Stimulated activated memory B cell treated with anti-CD40 and anti-IgM and Interleukin-4, amounts not matched to agents 10 μg/mL and 1 μg/mL and 100 μg/mL, for 72 hours (primary cell): ENCODE data around the gene PROC.

ENCODE experiments used
- ATAC-seq: fragments of 150-1000 bp; cut with Tn5 transposase; 2 replicates; pipeline ENCODE4 v1.10.0; 2021
- H3K27ac Mint-ChIP-seq: one replicate; pipeline ENCODE4 v1.8.0; 2022; ENCODE audit warnings: mild to moderate bottlenecking, mixed read lengths
- H3K27me3 Mint-ChIP-seq: one replicate; pipeline ENCODE4 v1.8.0; 2022; ENCODE audit warnings: mixed read lengths
- H3K36me3 Mint-ChIP-seq: one replicate; pipeline ENCODE4 v1.8.0; 2022; ENCODE audit warnings: mixed read lengths
- H3K4me1 Mint-ChIP-seq: one replicate; pipeline ENCODE4 v1.8.0; 2022; ENCODE audit warnings: mixed read lengths
- H3K4me3 Mint-ChIP-seq: one replicate; pipeline ENCODE4 v1.8.0; 2022; ENCODE audit warnings: mild to moderate bottlenecking, moderate library complexity, mixed read lengths
- H3K9me3 Mint-ChIP-seq: one replicate; pipeline ENCODE4 v1.8.0; 2022; ENCODE audit warnings: mixed read lengths

Gene PROC

GRCh38 chr2:127388423-127389164 lies 29.6 kb upstream of the PROC start:
- H3K27ac Mint-ChIP-seq, result peak overlapping the region; percentile 95
- H3K36me3 Mint-ChIP-seq, result peaks cover 35% of the 10 kb centered on the region
- H3K9me3 Mint-ChIP-seq, result peaks cover 3% of the 10 kb centered on the region
- peaks cover 78% of the 10 kb centered on the region for H3K4me1 Mint-ChIP-seq
- H3K4me3 Mint-ChIP-seq, result peak overlapping the region; percentile 90
- ATAC-seq, result peak; percentile 26
- H3K27me3 Mint-ChIP-seq, result no peaks in the 10 kb centered on the region

DNA sequence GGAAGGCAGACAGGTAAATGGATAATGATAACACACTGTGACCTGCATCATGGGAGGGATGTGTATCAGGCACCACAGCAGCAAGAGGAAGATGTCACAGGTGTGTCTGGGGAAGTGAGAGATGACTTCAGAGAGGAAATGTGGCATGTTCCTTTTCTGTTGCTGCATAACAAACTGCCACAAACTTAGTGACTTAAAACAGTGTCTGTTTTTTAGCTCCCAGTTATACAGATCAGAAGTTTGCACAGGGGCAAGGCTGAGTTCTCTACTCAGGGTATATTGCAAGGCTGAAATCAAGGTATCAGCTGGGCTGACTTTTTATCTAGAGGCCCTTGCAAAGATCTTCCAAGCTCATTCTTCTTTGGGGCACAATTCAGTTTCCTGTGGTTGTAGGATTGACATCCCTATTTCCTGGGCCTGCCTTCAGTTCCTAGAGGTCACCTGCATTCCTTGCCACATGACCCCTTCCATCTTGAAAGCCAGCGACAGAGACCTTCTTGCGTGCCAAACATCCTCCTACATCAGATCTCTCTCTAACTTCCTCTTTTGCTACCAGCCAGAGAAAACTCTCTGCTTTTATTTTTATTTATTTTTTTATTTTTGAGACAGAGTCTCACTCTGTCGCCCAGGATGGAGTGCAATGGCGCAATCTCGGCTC lies 28.3 kb upstream of the PROC start:
- ATAC-seq, result peak; percentile 35
- H3K36me3 Mint-ChIP-seq, result peaks cover 37% of the 10 kb centered on the region
- H3K27me3 Mint-ChIP-seq, result no peaks in the 10 kb centered on the region
- H3K4me3 Mint-ChIP-seq, result peak overlapping the region; percentile 65
- H3K27ac Mint-ChIP-seq, result peak overlapping the region; percentile 95
- peaks cover 69% of the 10 kb centered on the region for H3K4me1 Mint-ChIP-seq
- peaks cover 6% of the 10 kb centered on the region for H3K9me3 Mint-ChIP-seq

- H3K27me3 Mint-ChIP-seq, result no peaks in the 10 kb centered on the region
- H3K9me3 Mint-ChIP-seq, result peaks cover 6% of the 10 kb centered on the region
- H3K4me1 Mint-ChIP-seq, result peaks cover 48% of the 10 kb centered on the region
- peaks cover 32% of the 10 kb centered on the region for H3K36me3 Mint-ChIP-seq
- H3K27ac Mint-ChIP-seq, result peak overlapping the region; percentile 95
- no peak for ATAC-seq
- H3K4me3 Mint-ChIP-seq, result no peak overlapping the region
Measured at GRCh38 chr2:127392133-127392827, 25.9 kb upstream of the PROC start.

GRCh38 chr2:127392828-127393578 lies 25.2 kb upstream of the PROC start:
- H3K4me3 Mint-ChIP-seq, result no peak overlapping the region
- peaks cover 51% of the 10 kb centered on the region for H3K4me1 Mint-ChIP-seq
- peak overlapping the region; percentile 95 for H3K27ac Mint-ChIP-seq
- no peak for ATAC-seq
- H3K9me3 Mint-ChIP-seq, result peaks cover 6% of the 10 kb centered on the region
- H3K36me3 Mint-ChIP-seq, result peaks cover 32% of the 10 kb centered on the region
- no peaks in the 10 kb centered on the region for H3K27me3 Mint-ChIP-seq

- H3K36me3 Mint-ChIP-seq, result peaks cover 32% of the 10 kb centered on the region
- peaks cover 6% of the 10 kb centered on the region for H3K9me3 Mint-ChIP-seq
- H3K4me1 Mint-ChIP-seq, result peaks cover 39% of the 10 kb centered on the region
- H3K4me3 Mint-ChIP-seq, result no peak overlapping the region
- H3K27ac Mint-ChIP-seq, result peak overlapping the region; percentile 95
- H3K27me3 Mint-ChIP-seq, result no peaks in the 10 kb centered on the region
- no peak for ATAC-seq
Measured at GRCh38 chr2:127394492-127394891, 23.7 kb upstream of the PROC start.

DNA sequence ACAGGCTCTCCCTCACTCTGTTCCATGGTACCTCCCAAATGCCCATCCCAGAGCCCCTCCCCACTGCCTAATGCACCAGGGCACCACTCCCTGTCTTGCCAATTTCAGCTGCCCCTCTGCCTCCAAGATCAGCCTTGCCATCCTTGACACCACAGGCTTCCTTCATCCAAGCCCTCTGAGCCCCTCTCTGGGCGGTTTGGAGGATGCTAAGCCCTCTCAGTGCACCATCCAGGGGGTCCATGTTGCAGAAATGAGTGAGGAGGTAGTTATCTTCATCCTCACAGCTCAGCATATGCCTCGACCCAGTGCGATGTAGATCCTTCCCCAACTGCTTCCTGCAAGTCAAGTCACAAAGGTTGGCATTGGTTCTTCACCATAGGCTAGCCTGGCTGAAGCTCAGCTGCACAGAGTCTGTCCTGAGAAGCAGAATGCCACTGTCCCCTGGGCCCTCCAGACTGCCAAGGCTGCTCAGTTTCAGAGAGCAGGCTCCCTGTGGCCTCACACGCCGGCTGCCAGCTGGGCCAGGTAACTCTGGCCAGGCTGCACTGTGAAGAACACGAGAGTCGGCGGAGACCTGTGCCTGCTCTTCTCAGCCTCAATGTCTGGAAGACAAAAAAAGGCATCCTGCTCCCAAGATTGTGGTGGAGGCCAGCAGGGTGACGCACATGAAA lies 20.5 kb upstream of the PROC start:
- peaks cover 31% of the 10 kb centered on the region for H3K4me1 Mint-ChIP-seq
- ATAC-seq, result no peak
- H3K9me3 Mint-ChIP-seq, result peaks cover 3% of the 10 kb centered on the region
- H3K27me3 Mint-ChIP-seq, result no peaks in the 10 kb centered on the region
- H3K27ac Mint-ChIP-seq, result peak overlapping the region; percentile 37
- peaks cover 18% of the 10 kb centered on the region for H3K36me3 Mint-ChIP-seq
- no peak overlapping the region for H3K4me3 Mint-ChIP-seq

DNA sequence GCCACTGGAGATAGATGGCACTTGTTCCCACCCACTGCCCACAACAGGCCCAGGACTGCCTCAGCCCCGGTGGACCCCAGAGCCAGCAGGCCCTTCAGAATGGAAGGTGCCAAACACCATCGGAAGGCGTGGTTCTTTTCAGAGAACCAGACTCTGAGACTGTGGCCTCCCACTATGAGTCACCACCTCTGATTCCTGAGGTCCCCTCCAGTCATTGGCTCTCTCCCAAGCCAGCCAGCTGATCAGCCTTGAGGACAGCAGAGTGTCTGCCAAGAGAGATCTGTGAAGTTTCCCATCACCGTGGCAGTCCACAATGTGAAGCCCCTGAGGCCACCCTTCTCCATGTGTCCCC lies 20.0 kb upstream of the PROC start:
- H3K9me3 Mint-ChIP-seq, result peaks cover 3% of the 10 kb centered on the region
- peak overlapping the region; percentile 19 for H3K27ac Mint-ChIP-seq
- H3K4me3 Mint-ChIP-seq, result no peak overlapping the region
- no peaks in the 10 kb centered on the region for H3K27me3 Mint-ChIP-seq
- H3K4me1 Mint-ChIP-seq, result peaks cover 28% of the 10 kb centered on the region
- H3K36me3 Mint-ChIP-seq, result peaks cover 15% of the 10 kb centered on the region
- ATAC-seq, result peak; percentile 69

- H3K36me3 Mint-ChIP-seq, result no peaks in the 10 kb centered on the region
- H3K27me3 Mint-ChIP-seq, result no peaks in the 10 kb centered on the region
- ATAC-seq, result peak; percentile 9
- H3K27ac Mint-ChIP-seq, result no peak overlapping the region
- H3K4me3 Mint-ChIP-seq, result no peak overlapping the region
- peaks cover 40% of the 10 kb centered on the region for H3K4me1 Mint-ChIP-seq
- H3K9me3 Mint-ChIP-seq, result no peaks in the 10 kb centered on the region
Measured at GRCh38 chr2:127400533-127400896, 17.7 kb upstream of the PROC start.

DNA sequence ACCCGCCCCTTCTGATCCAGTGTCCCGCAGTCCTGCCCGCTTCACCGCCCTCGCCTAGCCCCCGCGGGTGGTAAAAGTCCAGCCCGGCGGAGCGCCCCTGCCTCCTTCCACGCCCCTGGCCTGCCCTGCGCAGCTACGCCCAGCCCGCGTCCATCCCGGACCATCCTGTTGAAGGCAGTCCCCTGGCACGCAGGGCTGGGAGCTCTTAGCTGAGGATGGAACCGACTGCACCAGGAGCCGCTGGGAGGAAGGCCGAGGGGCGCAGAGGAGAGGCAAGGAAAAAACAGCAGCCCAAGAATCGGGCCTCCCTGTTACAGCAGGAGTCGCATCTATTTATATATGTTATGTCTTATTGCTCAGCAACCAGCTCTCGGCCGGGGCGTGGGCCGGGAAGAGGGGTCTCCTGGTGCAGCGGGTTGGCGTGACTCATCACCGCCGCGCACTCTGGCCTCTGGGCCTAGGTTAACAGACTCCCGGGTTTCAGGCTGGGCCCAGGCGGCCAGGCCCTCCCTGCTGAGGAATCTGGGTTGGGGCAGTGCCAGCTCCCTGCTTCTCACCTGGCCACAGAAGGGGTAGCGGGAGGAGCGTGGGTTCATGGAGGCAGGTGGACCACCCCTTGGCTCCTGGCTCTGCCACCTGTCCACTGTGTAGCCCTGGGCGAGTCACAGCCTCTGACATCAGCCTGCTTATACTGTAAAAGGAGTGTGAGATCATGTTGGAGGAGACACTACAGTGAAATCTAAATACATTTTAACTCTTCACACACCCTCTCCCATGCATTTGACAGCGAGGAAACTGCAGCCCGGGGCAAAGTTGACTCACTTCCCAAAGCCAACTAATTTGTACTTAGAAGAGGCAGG lies 17.1 kb upstream of the PROC start:
- ATAC-seq, result peak; percentile 31
- H3K27me3 Mint-ChIP-seq, result no peaks in the 10 kb centered on the region
- no peaks in the 10 kb centered on the region for H3K9me3 Mint-ChIP-seq
- H3K27ac Mint-ChIP-seq, result no peak overlapping the region
- peaks cover 40% of the 10 kb centered on the region for H3K4me1 Mint-ChIP-seq
- no peaks in the 10 kb centered on the region for H3K36me3 Mint-ChIP-seq
- no peak overlapping the region for H3K4me3 Mint-ChIP-seq

DNA sequence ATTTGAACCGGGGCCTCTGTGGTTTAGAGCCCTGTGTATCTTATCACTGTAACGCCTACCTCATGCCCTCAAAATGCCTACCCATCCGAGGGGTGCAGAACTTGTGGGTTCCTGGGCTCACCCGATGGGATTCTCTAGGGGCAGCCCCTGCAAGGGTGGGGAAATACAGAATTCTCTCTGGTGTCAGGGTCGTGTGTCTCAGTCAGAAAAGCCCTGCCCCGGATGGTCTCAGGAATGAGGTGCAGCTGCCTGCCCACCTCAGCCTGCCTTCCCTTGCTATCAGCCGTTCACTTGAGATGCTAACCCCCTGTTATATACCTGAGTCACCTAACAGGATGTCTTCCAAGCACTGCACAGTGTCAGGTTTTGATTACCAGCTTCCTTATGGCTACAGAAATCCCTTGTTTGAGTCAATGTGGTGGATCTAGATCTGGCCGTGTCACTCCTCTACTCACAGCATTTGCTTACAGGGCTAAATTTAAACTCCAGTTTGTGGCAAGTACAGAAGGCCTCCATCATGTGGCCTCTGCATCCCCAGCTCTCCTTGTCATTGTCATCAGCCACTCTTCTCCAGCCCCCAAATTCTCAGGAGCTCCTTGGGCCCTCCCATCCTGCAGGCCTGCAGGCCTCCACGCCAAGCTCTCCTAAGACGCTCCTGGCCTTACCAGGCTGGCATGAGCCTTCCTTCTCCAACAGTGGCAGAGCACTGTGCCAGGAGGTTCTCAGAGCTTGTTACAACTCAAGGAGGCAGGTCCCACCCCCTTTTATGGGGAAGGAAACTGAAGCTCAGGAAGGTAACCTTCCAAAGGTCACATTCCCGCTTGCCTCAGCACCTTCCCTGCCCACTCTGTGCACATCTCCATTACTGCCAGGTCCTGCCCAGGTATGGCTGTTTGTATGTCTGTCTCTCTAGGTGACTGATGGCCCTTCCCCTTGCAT lies 16.2 kb upstream of the PROC start:
- peak overlapping the region; percentile 51 for H3K27ac Mint-ChIP-seq
- H3K4me1 Mint-ChIP-seq, result peaks cover 40% of the 10 kb centered on the region
- no peaks in the 10 kb centered on the region for H3K36me3 Mint-ChIP-seq
- H3K9me3 Mint-ChIP-seq, result no peaks in the 10 kb centered on the region
- H3K4me3 Mint-ChIP-seq, result no peak overlapping the region
- peak; percentile 56 for ATAC-seq
- no peaks in the 10 kb centered on the region for H3K27me3 Mint-ChIP-seq

GRCh38 chr2:127403460-127403859 lies 14.8 kb upstream of the PROC start:
- no peak for ATAC-seq

DNA sequence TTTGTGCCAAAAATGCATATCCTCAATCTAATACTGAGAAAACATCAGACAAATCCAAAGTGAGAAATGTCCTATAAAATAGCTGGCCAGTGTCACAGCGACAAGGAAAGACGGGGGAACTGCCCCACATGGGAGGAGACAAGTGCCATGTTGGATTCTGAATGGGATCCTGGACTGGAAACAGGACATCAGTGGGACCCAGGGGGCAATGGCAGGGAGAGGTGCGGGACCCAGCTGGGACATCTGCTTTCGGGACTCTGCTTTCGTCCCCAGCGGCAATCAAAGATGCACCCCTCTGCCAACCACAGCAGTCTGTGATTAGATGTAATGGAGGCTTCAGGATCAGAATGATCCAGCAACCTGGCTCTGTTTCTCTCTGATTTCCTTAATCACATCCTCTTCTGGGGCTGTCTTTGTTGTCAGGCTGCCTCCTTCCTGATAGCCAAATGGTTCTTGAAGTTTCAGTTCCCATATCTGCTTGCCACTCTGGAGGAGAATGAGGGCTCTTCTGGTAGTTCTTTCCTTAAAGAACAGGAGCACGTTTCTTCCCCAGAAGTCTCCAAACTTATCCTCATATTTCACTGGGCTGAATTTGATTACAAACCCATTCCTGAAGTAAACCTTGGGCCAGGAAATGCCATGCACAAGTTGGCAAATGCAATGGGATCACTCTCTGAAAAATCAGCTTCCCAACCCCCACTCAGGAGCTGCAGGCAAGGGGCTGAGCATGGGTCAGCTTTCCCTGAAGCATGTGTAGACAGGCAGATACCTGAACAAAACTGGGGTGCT lies 13.6 kb upstream of the PROC start:
- no peak overlapping the region for H3K27ac Mint-ChIP-seq
- H3K27me3 Mint-ChIP-seq, result no peaks in the 10 kb centered on the region
- peaks cover 33% of the 10 kb centered on the region for H3K4me1 Mint-ChIP-seq
- no peaks in the 10 kb centered on the region for H3K9me3 Mint-ChIP-seq
- no peak overlapping the region for H3K4me3 Mint-ChIP-seq
- no peak for ATAC-seq
- no peaks in the 10 kb centered on the region for H3K36me3 Mint-ChIP-seq

More at GRCh38 chr2:127403460-127403859, 14.8 kb upstream of the PROC start:
- peaks cover 33% of the 10 kb centered on the region for H3K4me1 Mint-ChIP-seq
- no peaks in the 10 kb centered on the region for H3K36me3 Mint-ChIP-seq
- no peaks in the 10 kb centered on the region for H3K27me3 Mint-ChIP-seq
- H3K4me3 Mint-ChIP-seq, result no peak overlapping the region
- no peak overlapping the region for H3K27ac Mint-ChIP-seq
- no peaks in the 10 kb centered on the region for H3K9me3 Mint-ChIP-seq

DNA sequence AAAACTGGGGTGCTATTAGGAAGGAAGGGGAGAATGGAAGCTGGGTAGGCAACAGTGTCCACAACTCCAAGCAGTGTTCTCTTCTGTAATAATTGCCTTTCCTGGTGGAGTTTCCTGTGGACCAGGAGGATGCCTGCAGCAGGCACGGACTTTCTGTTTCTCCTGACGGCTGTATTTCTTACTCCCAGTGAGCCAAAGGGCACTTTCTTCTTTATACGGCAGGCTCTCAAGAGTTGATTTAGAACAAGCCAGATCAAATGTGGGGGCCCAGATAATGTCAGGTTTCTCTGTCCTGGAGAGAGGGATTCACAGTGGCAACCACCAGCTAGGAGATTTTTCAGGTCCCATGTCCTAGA lies 13.0 kb upstream of the PROC start:
- H3K4me3 Mint-ChIP-seq, result no peak overlapping the region
- H3K9me3 Mint-ChIP-seq, result no peaks in the 10 kb centered on the region
- no peaks in the 10 kb centered on the region for H3K27me3 Mint-ChIP-seq
- peaks cover 32% of the 10 kb centered on the region for H3K4me1 Mint-ChIP-seq
- ATAC-seq, result no peak
- no peaks in the 10 kb centered on the region for H3K36me3 Mint-ChIP-seq
- no peak overlapping the region for H3K27ac Mint-ChIP-seq
